H1 (cell line): Measurements from ENCODE around the gene TNS1. TPM values are rescaled to one million over a fixed set of nuclear protein-coding genes. Genes with fewer than 3 reads are reported as not detected.

Experiments
- CTCF ChIA-PET: fragments of 300-600 bp; sonication (Branson Sonifier 250); formaldehyde crosslinking; loops from one replicate; lab custom pipeline; 2021; ENCODE audit not compliant: partially characterized antibody; lab: Charles Lee
- POLR2A ChIA-PET: fragments of 300-600 bp; sonication (Branson Sonifier 250); formaldehyde crosslinking; loops from one replicate; lab custom pipeline; 2021; ENCODE audit warnings: inconsistent platforms; ENCODE audit not compliant: partially characterized antibody; lab: Charles Lee
- DNase-seq, 2 experiments: peaks; one replicate each; pipeline versions ENCODE4 v3.0.0 to v3.0.0-alpha.2; 2010 to 2022; ENCODE audit warnings: low spot score in 2 of 2, low read depth in 1 of 2, mixed read lengths in 1 of 2
- FAIRE-seq: peaks from 2 replicates; lab custom pipeline; 2011; peaks lifted over from hg19 to GRCh38; lab: Jason Lieb, UNC
- H2AFZ ChIP-seq: 2 replicates; pipeline ENCODE4 v1.8.1; 2012; ENCODE audit warnings: low read length, inconsistent platforms
- H2AK5ac ChIP-seq: 2 replicates; pipeline ENCODE4 v1.6.1; 2013; ENCODE audit warnings: low read depth, low read length
- H2BK120ac ChIP-seq: replicated peaks from 2 replicates; pipeline ENCODE3; 2013; ENCODE audit warnings: low read depth, low read length, inconsistent platforms
- H2BK12ac ChIP-seq: 2 replicates; pipeline ENCODE4 v1.6.1; 2013; ENCODE audit warnings: low read depth, low read length
- H2BK15ac ChIP-seq: 2 replicates; pipeline ENCODE4 v1.6.1; 2013; ENCODE audit warnings: low read length
- H2BK20ac ChIP-seq: 2 replicates; pipeline ENCODE4 v1.6.1; 2013; ENCODE audit warnings: low read length
- H2BK5ac ChIP-seq: 2 replicates; pipeline ENCODE4 v1.6.1; 2013; ENCODE audit warnings: low read depth, low read length
- H3K14ac ChIP-seq: 2 replicates; pipeline ENCODE4 v1.6.1; 2013; ENCODE audit warnings: inconsistent platforms; ENCODE audit not compliant: insufficient read length
- H3K18ac ChIP-seq: 2 replicates; pipeline ENCODE4 v1.6.1; 2013; ENCODE audit warnings: low read length; ENCODE audit errors: extremely low read depth
- H3K23ac ChIP-seq: 2 replicates; pipeline ENCODE4 v1.6.1; 2013; ENCODE audit warnings: inconsistent platforms; ENCODE audit not compliant: insufficient read length
- H3K23me2 ChIP-seq: 2 replicates; pipeline ENCODE4 v1.6.1; 2013; ENCODE audit warnings: low read depth, low read length
- H3K27ac ChIP-seq: 2 replicates; pipeline ENCODE4 v1.6.1; 2011; ENCODE audit warnings: low read depth, low read length, inconsistent platforms
- H3K27me3 ChIP-seq, 4 experiments: replicated peaks in 1 of 4; 1 replicate in 1 of 4; 2 replicates in 3 of 4; pipeline versions ENCODE4 v1.6.1 to v1.8.1; 2011 to 2013; ENCODE audit warnings: low read length in 3 of 4, mild to moderate bottlenecking in 3 of 4, inconsistent platforms in 2 of 4, mixed read lengths in 2 of 4, moderate library complexity in 1 of 4; ENCODE audit not compliant: control insufficient read depth in 3 of 4, insufficient read depth in 3 of 4; ENCODE audit errors: extremely low read depth in 1 of 4
- H3K36me3 ChIP-seq, 4 experiments: 2 replicates each; pipeline versions ENCODE4 v1.6.1 to v1.8.1; 2011 to 2013; ENCODE audit warnings: mild to moderate bottlenecking in 4 of 4, low read length in 3 of 4, moderate library complexity in 2 of 4, control low read depth in 1 of 4, inconsistent platforms in 1 of 4; ENCODE audit not compliant: insufficient read depth in 4 of 4, control insufficient read depth in 2 of 4
- H3K4ac ChIP-seq: replicated peaks from 2 replicates; pipeline ENCODE3; 2013; ENCODE audit warnings: low read length, low read depth, mixed read lengths, inconsistent platforms; ENCODE audit not compliant: insufficient read length
- H3K4me1 ChIP-seq, 4 experiments: replicated peaks in 1 of 4; 1 replicate in 1 of 4; 2 replicates in 3 of 4; pipeline versions ENCODE4 v1.6.1 to v1.8.1; 2011 to 2013; ENCODE audit warnings: low read length in 3 of 4, inconsistent platforms in 2 of 4, mixed read lengths in 1 of 4; ENCODE audit not compliant: insufficient read depth in 4 of 4, control insufficient read depth in 3 of 4
- H3K4me2 ChIP-seq, 2 experiments: 2 replicates each; pipeline versions ENCODE4 v1.6.1 to v1.8.1; 2011 to 2013; ENCODE audit warnings: low read depth in 2 of 2, low read length in 2 of 2, control low read depth in 1 of 2, inconsistent platforms in 1 of 2, mild to moderate bottlenecking in 1 of 2; ENCODE audit not compliant: insufficient read depth in 1 of 2
- H3K4me3 ChIP-seq, 4 experiments: fragments of 200-600, 300-600 bp in 1 of 4; sonication (generic), shearing (Covaris generic), sonication (Bioruptor Twin) in 1 of 4; 2 replicates each; pipeline versions ENCODE4 v1.5.1 to v1.8.1; 2011 to 2016; ENCODE audit warnings: low read length in 4 of 4, low read depth in 3 of 4, control low read depth in 2 of 4, inconsistent platforms in 2 of 4, mild to moderate bottlenecking in 2 of 4, mixed read lengths in 1 of 4, moderate library complexity in 1 of 4; ENCODE audit not compliant: insufficient read depth in 2 of 4; ENCODE audit errors: extremely low read depth in 1 of 4
- H3K56ac ChIP-seq: replicated peaks from 2 replicates; pipeline ENCODE3; 2013; ENCODE audit warnings: low read depth, mild to moderate bottlenecking, mixed read lengths, low read length, inconsistent platforms; ENCODE audit not compliant: insufficient read length
- H3K79me1 ChIP-seq: 2 replicates; pipeline ENCODE4 v1.6.1; 2013; ENCODE audit warnings: low read depth, low read length, control low read depth
- H3K79me2 ChIP-seq, 2 experiments: 2 replicates each; pipeline versions ENCODE4 v1.6.1 to v1.8.1; 2012 to 2013; ENCODE audit warnings: low read length in 2 of 2, mild to moderate bottlenecking in 2 of 2, inconsistent platforms in 1 of 2; ENCODE audit not compliant: insufficient read depth in 2 of 2, control insufficient read depth in 1 of 2
- H3K9ac ChIP-seq, 4 experiments: replicated peaks in 1 of 4; 1 replicate in 1 of 4; 2 replicates in 3 of 4; pipeline versions ENCODE4 v1.6.1 to v1.8.1; 2011 to 2013; ENCODE audit warnings: low read depth in 3 of 4, low read length in 3 of 4, control low read depth in 2 of 4, mild to moderate bottlenecking in 2 of 4, moderate library complexity in 2 of 4, inconsistent platforms in 1 of 4; ENCODE audit errors: extremely low read depth in 1 of 4
- H3K9me3 ChIP-seq, 2 experiments: 2 replicates each; pipeline versions ENCODE4 v1.6.1 to v1.8.1; 2012 to 2013; ENCODE audit warnings: mild to moderate bottlenecking in 2 of 2, moderate library complexity in 2 of 2, control low read depth in 1 of 2, inconsistent platforms in 1 of 2, low read depth in 1 of 2, low read length in 1 of 2, mixed read lengths in 1 of 2; ENCODE audit not compliant: insufficient read depth in 2 of 2
- H4K20me1 ChIP-seq, 2 experiments: replicated peaks in 1 of 2; 2 replicates each; pipeline versions ENCODE3 to v1.8.1; 2011 to 2013; ENCODE audit warnings: inconsistent platforms in 2 of 2, low read length in 2 of 2, mild to moderate bottlenecking in 1 of 2; ENCODE audit not compliant: insufficient read depth in 2 of 2, control insufficient read depth in 1 of 2
- H4K5ac ChIP-seq: 2 replicates; pipeline ENCODE4 v1.6.1; 2013; ENCODE audit warnings: low read length, low read depth, mixed read lengths, inconsistent platforms; ENCODE audit not compliant: insufficient read length
- H4K8ac ChIP-seq: 2 replicates; pipeline ENCODE4 v1.8.0; 2013; ENCODE audit warnings: mild to moderate bottlenecking, moderate library complexity, low read length, inconsistent platforms; ENCODE audit not compliant: insufficient read depth; ENCODE audit errors: extremely low read depth
- H4K91ac ChIP-seq: replicated peaks from 2 replicates; pipeline ENCODE3; 2013; ENCODE audit warnings: low read length, mixed read lengths, inconsistent platforms; ENCODE audit not compliant: insufficient read length
- BRCA1 ChIP-seq: IDR thresholded peaks from 2 replicates; pipeline ENCODE4 v1.6.1; 2012; ENCODE audit warnings: low read depth, low read length, improper control_type of control experiment
- CBX8 ChIP-seq: fragments of 300-800, 300-1000 bp; sonication (generic); IDR thresholded peaks from 2 replicates; pipeline ENCODE4 v1.7.1; 2016; ENCODE audit warnings: low read depth, low read length, borderline replicate concordance
- GABPA ChIP-seq: IDR thresholded peaks from 2 replicates; pipeline ENCODE4 v1.6.1; 2011; ENCODE audit warnings: mild to moderate bottlenecking, low read length, moderate library complexity, borderline replicate concordance; ENCODE audit not compliant: insufficient read depth
- SP1 ChIP-seq: IDR thresholded peaks from 2 replicates; pipeline ENCODE4 v1.6.1; 2011; ENCODE audit warnings: low read depth, low read length
- TAF7 ChIP-seq: optimal IDR thresholded peaks from 2 replicates; pipeline ENCODE3; 2011; ENCODE audit warnings: low read depth, mild to moderate bottlenecking, inconsistent platforms, low read length, moderate library complexity, borderline replicate concordance
- YY1 ChIP-seq: IDR thresholded peaks from 2 replicates; pipeline ENCODE4 v1.6.1; 2011; ENCODE audit warnings: low read depth, mild to moderate bottlenecking, low read length
- WGBS, 2 experiments: shearing (Covaris generic) in 1 of 2; methylation state at CpG; one replicate each; pipeline versions ENCODE4 v1.1.6 to v1.1.7; 2013 to 2015; ENCODE audit warnings: low lambda C conversion rate in 2 of 2, mixed read lengths in 2 of 2, inconsistent platforms in 1 of 2, low coverage in 1 of 2, missing lambda C conversion rate in 1 of 2; ENCODE audit not compliant: insufficient replicate concordance in 2 of 2, insufficient coverage in 1 of 2, insufficient read length in 1 of 2; ENCODE audit errors: extremely low coverage in 1 of 2, missing lambda C conversion rate in 1 of 2; 5-methylcytosine and 5-hydroxymethylcytosine counted together
- polyA plus RNA-seq, 7 experiments: library from polyadenylated mRNA; depleted of rRNA in 3 of 7; stranded (reverse) in 5 of 7; unstranded in 2 of 7; fragments of >200 nt in 5 of 7; fragments of 200-250 nt in 2 of 7; gene quantifications; 1 replicate in 5 of 7; 2 replicates in 1 of 7; 4 replicates in 1 of 7; pipeline versions ENCODE4 v1.2.1 to v1.2.3, GENCODE V29; 2011 to 2013; ENCODE audit warnings: missing spikeins in 2 of 7, mixed read lengths in 2 of 7
- total RNA-seq: library from RNA; stranded (reverse); fragmentation: NEBNext Ultra II Directional; extraction: Animal tissue kit (Norgen Biotek cat#: 25700); gene quantifications from 2 replicates; pipeline ENCODE4 v1.2.1, GENCODE V29; 2021

Gene TNS1
- total and polyA plus RNA-seq, 2 of the 8 experiments (the other 6 are each of a cell fraction or from before 2014, with no cell fraction given), result 1.5 to 5.1 TPM

- CTCF ChIA-PET, result interaction anchor here (1.6 to 14.9 kb wide), 4 partner anchors 10 to 68 kb away, joined by 4 to 155 read pairs (median 8); no protein-coding TSS in a partner anchor
- POLR2A ChIA-PET, result no interaction called here
- no peak for FAIRE-seq
Measured at GRCh38 chr2:217831306-217831705, 171.5 kb downstream of the TNS1 start.

More at GRCh38 chr2:217831306-217831705, 171.5 kb downstream of the TNS1 start:
- H3K9ac ChIP-seq, result no peak overlapping the region
- no peak overlapping the region for H3K56ac ChIP-seq
- no peak overlapping the region for H3K4me3 ChIP-seq
- H3K4me2 ChIP-seq, result no peak overlapping the region
- H4K91ac ChIP-seq, result no peak overlapping the region
- H3K9me3 ChIP-seq, result no peaks in the 10 kb centered on the region
- H2BK120ac ChIP-seq, result no peak overlapping the region
- H3K4me1 ChIP-seq, result peaks cover 0 to 6% (median 2%) of the 10 kb centered on the region in 4 experiments; a peak in 3 of 7 replicates
- H3K18ac ChIP-seq, result no peak overlapping the region
- WGBS, 2 experiments, result 94% methylated on average over 9 of the region's 10 CpGs; no CpG with 5 or more reads in 1 of the 2 experiments
- H3K4ac ChIP-seq, result no peak overlapping the region
- no peak overlapping the region for H4K5ac ChIP-seq
- no peaks in the 10 kb centered on the region for H3K79me1 ChIP-seq
- H3K23ac ChIP-seq, result no peak overlapping the region
- H4K20me1 ChIP-seq, result no peaks in the 10 kb centered on the region
- TF ChIP-seq TAF7 (no peak), CBX8 (no peak), YY1 (no peak), BRCA1 (no peak), GABPA (no peak), SP1 (no peak)
- H3K27ac ChIP-seq, result no peak overlapping the region
- no peak overlapping the region for H2BK5ac ChIP-seq
- H2BK20ac ChIP-seq, result no peak overlapping the region
- H2BK15ac ChIP-seq, result no peak overlapping the region
- no peaks in the 10 kb centered on the region; the same call in 1 of the 2 replicates for H3K23me2 ChIP-seq
- no peaks in the 10 kb centered on the region for H3K79me2 ChIP-seq
- H3K14ac ChIP-seq, result no peak overlapping the region
- no peaks in the 10 kb centered on the region for H3K27me3 ChIP-seq
- H2AFZ ChIP-seq, result no peak overlapping the region
- no peak overlapping the region for H2BK12ac ChIP-seq
- no peak overlapping the region for H2AK5ac ChIP-seq
- peak overlapping the region; percentile 60; the same call in 1 of the 2 replicates for H4K8ac ChIP-seq
- no peak for DNase-seq
- H3K36me3 ChIP-seq, result no peaks in the 10 kb centered on the region
